ENCODE results near the gene CCDC24.

GRCh38 chr1:43957407-43958040, 33.9 kb upstream of the CCDC24 start:
- TF ChIP-seq EZH2 (IDR thresholded peaks at IDR 0.05), result no peak
- no peak for TF ChIP-seq POLR2AphosphoS5 (IDR thresholded peaks at IDR 0.05; ENCODE audit: borderline replicate concordance, low read depth, low read length)
- TF ChIP-seq FOXP2 (optimal IDR thresholded peaks at IDR 0.05; ENCODE audit: control extremely low read depth, extremely low read length, insufficient read depth), result no peak

Data from SK-N-MC (cell line).